OCI-LY7 (cell line): ENCODE data around the gene GNAT2.

Experiments
- EZH2phosphoT487 ChIP-seq: fragments of 200-600 bp; sonication (generic); IDR thresholded peaks from 2 replicates; pipeline ENCODE4 v1.6.1; 2018; ENCODE audit warnings: low read depth, borderline replicate concordance, mild to moderate bottlenecking, mixed run types, antibody characterized with exemption, low read length, moderate library complexity, mixed read lengths
- TF ChIP-seq, protein P1 (sequence below): fragments of 200-600 bp; sonication (generic); conservative IDR thresholded peaks from 2 replicates; pipeline ENCODE4 v1.5.1; 2014; ENCODE audit warnings: mild to moderate bottlenecking, antibody characterized with exemption, low read length, moderate library complexity, mixed read lengths

DNA sequence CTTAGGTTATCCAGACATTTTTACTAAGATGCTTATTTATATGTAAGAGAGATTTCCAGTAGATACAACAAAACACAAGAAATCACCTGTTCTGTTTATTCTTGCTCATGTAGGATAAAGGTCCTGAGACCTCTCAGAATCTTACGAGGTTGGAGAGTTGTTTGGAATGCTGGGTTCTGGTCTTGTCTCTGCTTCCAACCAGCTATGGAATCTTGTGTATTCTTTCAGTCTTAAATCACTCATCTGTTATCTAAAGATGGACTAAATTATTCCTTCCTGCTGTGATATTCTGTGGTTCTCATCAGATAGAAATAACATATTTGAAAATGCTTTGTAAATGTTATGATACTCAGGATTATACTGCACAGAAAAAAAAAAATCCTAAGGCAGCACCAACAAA is 21.3 kb downstream of the GNAT2 start:
- TF ChIP-seq, protein P1, sequence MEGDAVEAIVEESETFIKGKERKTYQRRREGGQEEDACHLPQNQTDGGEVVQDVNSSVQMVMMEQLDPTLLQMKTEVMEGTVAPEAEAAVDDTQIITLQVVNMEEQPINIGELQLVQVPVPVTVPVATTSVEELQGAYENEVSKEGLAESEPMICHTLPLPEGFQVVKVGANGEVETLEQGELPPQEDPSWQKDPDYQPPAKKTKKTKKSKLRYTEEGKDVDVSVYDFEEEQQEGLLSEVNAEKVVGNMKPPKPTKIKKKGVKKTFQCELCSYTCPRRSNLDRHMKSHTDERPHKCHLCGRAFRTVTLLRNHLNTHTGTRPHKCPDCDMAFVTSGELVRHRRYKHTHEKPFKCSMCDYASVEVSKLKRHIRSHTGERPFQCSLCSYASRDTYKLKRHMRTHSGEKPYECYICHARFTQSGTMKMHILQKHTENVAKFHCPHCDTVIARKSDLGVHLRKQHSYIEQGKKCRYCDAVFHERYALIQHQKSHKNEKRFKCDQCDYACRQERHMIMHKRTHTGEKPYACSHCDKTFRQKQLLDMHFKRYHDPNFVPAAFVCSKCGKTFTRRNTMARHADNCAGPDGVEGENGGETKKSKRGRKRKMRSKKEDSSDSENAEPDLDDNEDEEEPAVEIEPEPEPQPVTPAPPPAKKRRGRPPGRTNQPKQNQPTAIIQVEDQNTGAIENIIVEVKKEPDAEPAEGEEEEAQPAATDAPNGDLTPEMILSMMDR, result no peak
- TF ChIP-seq EZH2phosphoT487, result no peak
